RWPE2 (cell line): ENCODE data around the gene POU2AF1.
A peak's percentile ranks its signal among the peaks of the same experiment; 100 is the strongest.
"Not testable (repeated sequence)": the region's sequence is repeated elsewhere in the genome, so short reads cannot be mapped to it uniquely, and the experiment has no call there.

ENCODE experiments used
- ATAC-seq: fragments of 200-7000 bp; cut with Tn5 transposase; 3 replicates; pipeline ENCODE4 v1.9.1; 2021; ENCODE audit warnings: low read depth
- DNase-seq: peaks from one replicate; pipeline ENCODE4 v3.0.0-alpha.2; 2020; ENCODE audit warnings: low spot score
- H3K27ac ChIP-seq: fragments of 450-650 bp; 2 replicates; pipeline ENCODE4 v1.5.1; 2017; ENCODE audit warnings: mild to moderate bottlenecking; ENCODE audit not compliant: poor library complexity, severe bottlenecking
- H3K27me3 ChIP-seq: fragments of 250-450 bp; sonication (Bioruptor Pico); 2 replicates; pipeline ENCODE4 v1.5.1; 2021; ENCODE audit warnings: mild to moderate bottlenecking, moderate library complexity; ENCODE audit not compliant: insufficient read depth, poor library complexity, severe bottlenecking
- H3K36me3 ChIP-seq: fragments of 250-450 bp; sonication (Bioruptor Pico); 2 replicates; pipeline ENCODE4 v1.5.1; 2020; ENCODE audit warnings: low read depth, mild to moderate bottlenecking, moderate library complexity
- H3K4me1 ChIP-seq: fragments of 250-450 bp; sonication (Bioruptor Pico); 2 replicates; pipeline ENCODE4 v1.5.1; 2021; ENCODE audit warnings: mild to moderate bottlenecking, moderate library complexity; ENCODE audit not compliant: insufficient read depth, poor library complexity, severe bottlenecking
- H3K4me3 ChIP-seq: fragments of 250-450 bp; sonication (Bioruptor Pico); 2 replicates; pipeline ENCODE4 v1.5.1; 2021; ENCODE audit warnings: mild to moderate bottlenecking, moderate library complexity; ENCODE audit not compliant: severe bottlenecking
- H3K9me3 ChIP-seq: fragments of 250-450 bp; sonication (Bioruptor Pico); 2 replicates; pipeline ENCODE4 v1.5.1; 2021; ENCODE audit warnings: mild to moderate bottlenecking, moderate library complexity; ENCODE audit not compliant: severe bottlenecking
- CTCF ChIP-seq: fragments of 450-650 bp; IDR thresholded peaks from one replicate; pipeline ENCODE4 v1.5.1; 2017; ENCODE audit warnings: mild to moderate bottlenecking, moderate library complexity; ENCODE audit not compliant: poor library complexity, severe bottlenecking

POU2AF1 gene

DNA sequence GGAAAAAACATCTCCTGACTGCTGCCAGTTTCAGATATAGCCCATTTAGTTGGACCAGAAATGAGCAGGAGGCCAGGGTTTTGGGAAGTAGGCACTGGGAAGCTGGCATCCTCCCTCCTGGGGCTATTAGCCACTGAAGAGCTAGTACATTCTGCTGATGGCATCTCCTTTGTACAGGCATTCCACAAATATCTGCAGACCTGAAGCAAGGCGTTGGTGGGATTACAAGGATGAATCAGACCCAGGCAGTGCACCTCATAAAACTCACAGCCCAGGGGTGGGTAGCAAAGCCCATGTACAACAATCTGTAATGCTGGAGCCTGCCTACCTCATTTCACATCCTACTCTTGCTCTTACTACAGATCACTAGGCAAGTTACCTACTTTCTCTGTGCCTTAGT is 27.5 kb upstream of the POU2AF1 start:
- no peak for TF ChIP-seq CTCF
- Histone ChIP-seq H3K4me1 (no peaks in the 10 kb centered on the region), H3K36me3 (no peaks in the 10 kb centered on the region), H3K27ac (no peak overlapping the region), H3K27me3 (no peaks in the 10 kb centered on the region), H3K4me3 (no peak overlapping the region), H3K9me3 (no peaks in the 10 kb centered on the region)
- ATAC-seq (peak; percentile 55; the same call in 2 of the 3 replicates), DNase-seq (no peak)

GRCh38 chr11:111406091-111406490 is 27.0 kb upstream of the POU2AF1 start:
- ATAC-seq (no peak), DNase-seq (no peak)
- no peak for TF ChIP-seq CTCF
- H3K4me3 ChIP-seq, result no peak overlapping the region
- H3K9me3 ChIP-seq, result no peaks in the 10 kb centered on the region
- no peak overlapping the region for H3K27ac ChIP-seq
- H3K36me3 ChIP-seq, result no peaks in the 10 kb centered on the region
- no peaks in the 10 kb centered on the region for H3K27me3 ChIP-seq
- H3K4me1 ChIP-seq, result no peaks in the 10 kb centered on the region

- Histone ChIP-seq H3K4me3 (no peak overlapping the region), H3K27ac (no peak overlapping the region), H3K27me3 (no peaks in the 10 kb centered on the region), H3K9me3 (no peaks in the 10 kb centered on the region), H3K4me1 (no peaks in the 10 kb centered on the region), H3K36me3 (no peaks in the 10 kb centered on the region)
- no peak for TF ChIP-seq CTCF
- no peak for ATAC-seq
- no peak for DNase-seq
These were observed 26.5 kb upstream of the POU2AF1 start for GRCh38 chr11:111405551-111405950.

DNA sequence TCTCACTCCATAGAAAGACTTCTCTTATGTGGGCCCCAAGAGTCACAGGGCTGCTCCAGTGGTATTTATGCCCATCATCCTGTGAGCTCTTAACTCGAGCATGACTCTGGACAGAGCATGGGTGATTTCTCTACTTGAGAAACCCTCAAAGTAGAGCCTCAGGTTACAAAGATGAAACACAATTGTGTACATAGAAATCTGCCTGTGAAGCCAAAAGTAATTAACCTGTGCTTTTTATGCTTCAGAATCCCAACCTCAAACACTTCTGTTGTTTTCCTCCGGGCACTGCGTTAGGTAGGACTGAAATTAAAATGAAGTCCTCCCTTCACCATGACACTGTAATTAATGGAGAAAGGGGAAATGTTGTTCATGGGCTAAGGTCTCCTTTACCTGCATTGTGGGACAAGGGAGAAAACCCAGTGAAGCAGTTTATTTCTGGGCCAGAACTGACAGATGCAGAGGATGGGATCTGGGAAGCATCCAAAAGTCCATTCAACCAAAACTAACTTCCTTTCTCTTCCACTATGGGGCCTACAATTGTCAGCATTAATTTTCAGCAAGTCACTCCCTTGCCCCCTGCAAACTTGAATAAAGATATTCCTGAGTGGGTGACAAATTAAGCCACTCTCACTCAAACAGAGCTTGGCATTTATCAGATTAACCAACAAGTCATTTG is 24.1 kb upstream of the POU2AF1 start:
- H3K4me1 ChIP-seq, result no peaks in the 10 kb centered on the region
- no peak for TF ChIP-seq CTCF
- H3K36me3 ChIP-seq, result no peaks in the 10 kb centered on the region
- ATAC-seq, result no peak
- DNase-seq, result no peak
- no peak overlapping the region for H3K4me3 ChIP-seq
- H3K9me3 ChIP-seq, result no peaks in the 10 kb centered on the region
- no peak overlapping the region for H3K27ac ChIP-seq
- H3K27me3 ChIP-seq, result no peaks in the 10 kb centered on the region

DNA sequence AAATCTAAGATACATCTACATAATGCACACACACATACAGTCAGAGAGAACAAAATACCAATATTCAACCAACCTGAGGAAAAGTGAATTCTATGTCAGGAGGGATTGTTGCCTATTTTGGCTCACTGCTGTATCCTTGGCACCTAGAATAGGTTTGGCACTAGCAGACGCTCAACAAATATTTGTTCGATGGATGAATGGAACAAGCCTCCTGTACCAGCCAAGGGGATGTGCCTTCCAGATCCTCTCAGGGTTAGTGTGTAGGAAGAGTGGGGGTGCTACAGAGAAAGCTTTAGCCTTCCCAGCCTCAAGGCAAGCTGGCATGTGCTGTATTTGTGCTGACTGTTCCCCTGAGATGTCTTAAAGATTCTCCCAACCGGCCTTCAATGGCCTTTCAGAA is 23.3 kb upstream of the POU2AF1 start:
- DNase-seq, result no peak
- no peak for TF ChIP-seq CTCF
- Histone ChIP-seq H3K36me3 (no peaks in the 10 kb centered on the region), H3K4me1 (no peaks in the 10 kb centered on the region), H3K9me3 (no peaks in the 10 kb centered on the region), H3K27ac (no peak overlapping the region), H3K4me3 (no peak overlapping the region), H3K27me3 (no peaks in the 10 kb centered on the region)
- no peak for ATAC-seq

DNA sequence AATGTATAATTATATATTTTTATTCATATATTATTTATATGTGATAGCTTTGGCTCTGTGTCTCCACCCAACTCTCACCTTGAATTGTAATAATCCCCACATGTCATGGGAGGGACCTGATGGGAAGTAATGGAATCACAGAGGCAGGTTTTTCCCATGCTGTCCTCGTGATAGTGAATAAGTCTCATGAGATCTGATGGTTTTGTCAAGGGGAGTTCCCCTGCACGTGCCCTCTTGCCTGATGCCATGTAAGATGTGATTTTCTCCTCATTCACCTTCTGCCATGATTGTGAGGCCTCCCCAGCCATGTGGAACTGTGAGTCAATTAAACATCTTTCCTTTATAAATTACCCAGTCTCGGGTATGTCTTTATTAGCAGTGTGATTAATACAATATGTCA is 22.9 kb upstream of the POU2AF1 start:
- H3K4me3 ChIP-seq, ATAC-seq, DNase-seq, H3K27me3 ChIP-seq, H3K27ac ChIP-seq, H3K4me1 ChIP-seq, H3K36me3 ChIP-seq, H3K9me3 ChIP-seq: not testable (repeated sequence)
